ENCODE results near the gene MSH5. TPM values are rescaled to one million over a fixed set of nuclear protein-coding genes. Genes with fewer than 3 reads are reported as not detected.

Gene MSH5
- polyA plus RNA-seq, 1 donor (not counting 4 experiments of a cell fraction or from before 2014, with no cell fraction given) = 14.8 TPM

DNA sequence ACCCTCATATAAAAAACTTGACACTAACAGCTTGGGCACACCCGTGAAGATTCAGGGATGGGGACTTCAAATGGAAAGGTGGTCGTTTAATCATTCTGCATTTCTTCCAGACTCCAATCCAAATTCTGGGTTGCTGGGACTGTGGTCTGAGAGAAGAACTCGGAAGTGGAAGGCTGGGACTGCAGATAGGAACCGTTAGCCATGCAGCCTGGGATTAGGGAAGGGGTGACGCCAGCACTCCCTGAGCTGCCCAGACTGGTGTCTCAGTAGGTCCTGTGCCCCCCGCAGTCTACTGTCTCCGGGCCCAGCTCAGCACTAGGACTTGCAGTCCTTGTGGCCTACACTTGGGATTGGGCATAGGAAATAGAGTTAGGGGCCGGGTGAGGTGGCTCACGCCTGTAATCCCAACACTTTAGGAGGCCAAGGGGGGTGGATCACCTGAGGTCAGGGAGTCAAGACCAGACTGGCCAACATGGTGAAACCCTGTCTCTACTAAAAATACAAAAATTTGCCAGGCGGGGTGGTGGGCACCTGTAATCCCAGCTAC is 3.0 kb upstream of the MSH5 start:
- peak overlapping the region; percentile 84 for H3K4me2 ChIP-seq (ENCODE audit: control insufficient read depth, extremely low read depth, insufficient read depth, low read depth, low read length)
- TF ChIP-seq, protein P1, sequence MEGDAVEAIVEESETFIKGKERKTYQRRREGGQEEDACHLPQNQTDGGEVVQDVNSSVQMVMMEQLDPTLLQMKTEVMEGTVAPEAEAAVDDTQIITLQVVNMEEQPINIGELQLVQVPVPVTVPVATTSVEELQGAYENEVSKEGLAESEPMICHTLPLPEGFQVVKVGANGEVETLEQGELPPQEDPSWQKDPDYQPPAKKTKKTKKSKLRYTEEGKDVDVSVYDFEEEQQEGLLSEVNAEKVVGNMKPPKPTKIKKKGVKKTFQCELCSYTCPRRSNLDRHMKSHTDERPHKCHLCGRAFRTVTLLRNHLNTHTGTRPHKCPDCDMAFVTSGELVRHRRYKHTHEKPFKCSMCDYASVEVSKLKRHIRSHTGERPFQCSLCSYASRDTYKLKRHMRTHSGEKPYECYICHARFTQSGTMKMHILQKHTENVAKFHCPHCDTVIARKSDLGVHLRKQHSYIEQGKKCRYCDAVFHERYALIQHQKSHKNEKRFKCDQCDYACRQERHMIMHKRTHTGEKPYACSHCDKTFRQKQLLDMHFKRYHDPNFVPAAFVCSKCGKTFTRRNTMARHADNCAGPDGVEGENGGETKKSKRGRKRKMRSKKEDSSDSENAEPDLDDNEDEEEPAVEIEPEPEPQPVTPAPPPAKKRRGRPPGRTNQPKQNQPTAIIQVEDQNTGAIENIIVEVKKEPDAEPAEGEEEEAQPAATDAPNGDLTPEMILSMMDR (optimal IDR thresholded peaks at IDR 0.05 in 1 of 3, IDR thresholded peaks at IDR 0.05 in 1 of 3, conservative IDR thresholded peaks at IDR 0.05 in 1 of 3; ENCODE audit: extremely low read depth in 1 of 3, insufficient read depth in 2 of 3, low read length in 3 of 3) = no peak
- TF ChIP-seq EZH2 (IDR thresholded peaks at IDR 0.05; ENCODE audit: low read length) = no peak
- H3K4me1 ChIP-seq (ENCODE audit: control insufficient read depth, extremely low read depth, insufficient read depth, low read length) = peaks cover 42% of the 10 kb centered on the region
- H3K9me1 ChIP-seq (ENCODE audit: control insufficient read depth, extremely low read depth, insufficient read depth, low read length) = peaks cover 2% of the 10 kb centered on the region
- H2AFZ ChIP-seq (ENCODE audit: control insufficient read depth, low read length) = peak overlapping the region; percentile 64
- peak overlapping the region; percentile 96 for H3K27ac ChIP-seq (ENCODE audit: control insufficient read depth, insufficient read depth, low read length)
- H4K20me1 ChIP-seq (ENCODE audit: control insufficient read depth, extremely low read depth, insufficient read depth, low read length) = peaks cover 14% of the 10 kb centered on the region
- no peaks in the 10 kb centered on the region for H3K9me3 ChIP-seq (ENCODE audit: control insufficient read depth, low read depth, low read length)
- H3K27me3 ChIP-seq (ENCODE audit: control insufficient read depth, extremely low read depth, insufficient read depth, low read length) = no peaks in the 10 kb centered on the region
- peak overlapping the region; percentile 90 for H3K9ac ChIP-seq (ENCODE audit: control insufficient read depth, extremely low read depth, insufficient read depth, low read length)
- FAIRE-seq (no peak), DNase-seq (ENCODE audit: low read depth, low spot score) (no peak)
- H3K36me3 ChIP-seq (ENCODE audit: control insufficient read depth in 2 of 2, extremely low read depth in 1 of 2, insufficient read depth in 2 of 2, low read length in 2 of 2) = peaks cover 17 to 29% of the 10 kb centered on the region in 2 experiments
- H3K79me2 ChIP-seq (ENCODE audit: control insufficient read depth, insufficient read depth, low read length) = peaks cover 39% of the 10 kb centered on the region
- dilution Hi-C loops (cut with MboI; ENCODE audit: extremely low pct_ligation_motif_present, low sequenced_read_pairs) = no loop called here
- H3K4me3 ChIP-seq (ENCODE audit: control insufficient read depth in 2 of 3, extremely low read depth in 1 of 3, insufficient read depth in 2 of 3, low read depth in 1 of 3, low read length in 3 of 3) = peak overlapping the region; percentile 62 to 88 (median 66)

DNA sequence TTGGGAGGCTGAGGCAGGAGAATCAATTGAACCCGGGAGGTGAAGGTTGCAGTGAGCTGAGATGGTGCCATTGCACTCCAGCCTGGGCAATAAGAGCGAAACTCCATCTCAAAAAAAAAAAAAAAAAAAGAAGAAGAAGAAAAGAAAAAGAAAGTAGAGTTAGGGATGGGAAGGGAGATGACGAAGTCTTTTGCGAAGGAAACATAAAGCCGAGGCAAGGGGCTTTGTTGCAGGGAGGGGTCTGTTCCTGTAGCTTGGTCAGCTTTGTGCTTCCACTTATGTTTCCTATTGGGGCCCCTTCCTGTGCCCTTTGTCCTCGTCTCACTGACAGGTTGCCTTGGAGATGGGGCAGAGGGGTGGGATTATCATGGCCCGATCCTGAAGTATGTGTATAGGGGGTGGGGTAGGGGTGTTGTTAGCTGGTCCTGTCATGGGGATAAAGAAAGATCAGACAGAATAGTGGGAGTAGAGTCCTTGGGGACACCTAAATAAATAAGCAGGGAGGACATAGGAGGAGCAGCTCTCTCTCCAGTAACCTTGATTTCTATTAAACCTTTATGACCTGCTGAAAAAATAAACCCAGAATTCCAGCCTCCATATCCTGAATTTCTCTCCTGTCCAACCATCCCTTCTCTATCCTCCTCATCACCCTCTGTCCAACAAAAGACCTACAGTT is 2.4 kb upstream of the MSH5 start:
- Histone ChIP-seq H4K20me1 (ENCODE audit: control insufficient read depth, extremely low read depth, insufficient read depth, low read length) (peaks cover 11% of the 10 kb centered on the region), H3K27ac (ENCODE audit: control insufficient read depth, insufficient read depth, low read length) (peak overlapping the region; percentile 80), H3K9ac (ENCODE audit: control insufficient read depth, extremely low read depth, insufficient read depth, low read length) (peak overlapping the region; percentile 64), H3K36me3 (ENCODE audit: control insufficient read depth in 2 of 2, extremely low read depth in 1 of 2, insufficient read depth in 2 of 2, low read length in 2 of 2) (peaks cover 14 to 28% of the 10 kb centered on the region in 2 experiments), H2AFZ (ENCODE audit: control insufficient read depth, low read length) (no peak overlapping the region), H3K9me3 (ENCODE audit: control insufficient read depth, low read depth, low read length) (no peaks in the 10 kb centered on the region), H3K4me3 (ENCODE audit: control insufficient read depth in 2 of 3, extremely low read depth in 1 of 3, insufficient read depth in 2 of 3, low read depth in 1 of 3, low read length in 3 of 3) (no peak overlapping the region), H3K4me1 (ENCODE audit: control insufficient read depth, extremely low read depth, insufficient read depth, low read length) (peaks cover 42% of the 10 kb centered on the region), H3K9me1 (ENCODE audit: control insufficient read depth, extremely low read depth, insufficient read depth, low read length) (peaks cover 2% of the 10 kb centered on the region), H3K27me3 (ENCODE audit: control insufficient read depth, extremely low read depth, insufficient read depth, low read length) (no peaks in the 10 kb centered on the region), H3K79me2 (ENCODE audit: control insufficient read depth, insufficient read depth, low read length) (peaks cover 39% of the 10 kb centered on the region), H3K4me2 (ENCODE audit: control insufficient read depth, extremely low read depth, insufficient read depth, low read depth, low read length) (peak overlapping the region; percentile 77)
- FAIRE-seq (no peak), DNase-seq (ENCODE audit: low read depth, low spot score) (no peak)
- dilution Hi-C loops (cut with MboI; ENCODE audit: extremely low pct_ligation_motif_present, low sequenced_read_pairs) = no loop called here
- TF ChIP-seq, protein P1 (optimal IDR thresholded peaks at IDR 0.05 in 1 of 3, IDR thresholded peaks at IDR 0.05 in 1 of 3, conservative IDR thresholded peaks at IDR 0.05 in 1 of 3; ENCODE audit: extremely low read depth in 1 of 3, insufficient read depth in 2 of 3, low read length in 3 of 3) = no peak
- no peak for TF ChIP-seq EZH2 (IDR thresholded peaks at IDR 0.05; ENCODE audit: low read length)

All from keratinocyte (primary cell).